Medulla oblongata (tissue), 1 donor: ENCODE measurements around the gene NR1D2.
"Not testable (repeated sequence)": the region's sequence is repeated elsewhere in the genome, so short reads cannot be mapped to it uniquely, and the experiment has no call there.

Experiments used
- DNase-seq: peaks from one replicate; pipeline ENCODE4 v3.0.0-alpha.2; 2015; ENCODE audit errors: extremely low spot score

NR1D2 gene

GRCh38 chr3:23944861-23945662, at the start of gene NR1D2:
Gene NR1D2 (plus strand): TSS chr3:23945286. CDS start chr3:23945579, 293 bp downstream.
- DNase-seq = peak; percentile 85

DNA sequence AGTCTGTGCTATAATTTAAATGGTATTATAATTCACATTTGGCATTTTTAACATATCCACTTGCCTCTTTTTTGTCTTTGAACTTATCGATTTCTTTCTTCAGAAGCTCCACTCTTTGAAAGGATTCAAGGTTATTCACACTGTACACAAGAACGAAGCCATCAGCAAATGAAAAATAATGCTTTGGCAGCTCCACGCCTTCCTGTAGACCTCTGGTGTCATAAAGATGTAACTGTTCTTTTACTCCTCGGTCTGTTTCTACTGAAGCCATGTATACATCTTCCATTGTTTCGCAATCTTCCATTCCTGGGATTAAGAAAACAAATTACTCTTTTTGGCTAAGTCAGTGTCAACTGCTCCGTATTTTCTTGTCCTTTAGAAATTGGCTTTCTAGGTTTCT, 44.3 kb upstream of the NR1D2 start:
- DNase-seq = no peak

DNA sequence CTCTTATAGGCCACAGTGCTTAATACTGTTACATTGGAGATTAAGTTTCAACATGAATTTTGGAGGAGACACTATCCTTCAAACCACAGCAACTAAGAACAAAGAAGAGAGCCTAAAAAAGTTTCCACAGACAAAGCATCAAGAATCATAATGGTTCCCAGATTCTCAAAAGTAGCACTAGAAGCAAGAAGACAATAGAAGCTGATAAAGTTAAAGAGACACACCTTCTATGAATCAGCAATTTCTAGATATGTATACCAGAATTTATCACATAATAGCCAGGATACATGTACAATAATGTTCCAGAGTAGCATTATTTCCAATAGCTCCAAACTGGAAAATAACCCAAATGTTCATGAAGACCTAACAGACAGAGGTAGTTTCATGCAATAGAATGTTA, 40.5 kb upstream of the NR1D2 start:
- DNase-seq = no peak

DNA sequence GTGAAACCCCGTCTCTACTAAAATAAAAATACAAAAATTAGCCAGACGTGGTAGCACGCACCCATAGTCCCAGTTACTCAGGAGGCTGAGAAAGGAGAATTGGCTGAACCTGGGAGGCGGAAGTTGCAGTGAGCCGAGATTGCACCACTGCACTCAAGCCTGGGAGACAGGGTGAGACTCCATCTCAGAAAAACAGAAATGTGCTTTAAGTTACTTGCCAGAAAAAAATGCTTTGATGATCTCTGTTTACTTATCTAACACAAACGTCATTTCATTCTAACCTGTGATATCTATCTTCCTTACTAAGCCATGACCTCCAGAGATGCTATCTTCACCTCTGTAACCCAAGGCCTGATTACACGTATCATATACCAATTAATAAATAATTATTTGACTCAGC, 35.7 kb upstream of the NR1D2 start:
- no peak for DNase-seq

DNA sequence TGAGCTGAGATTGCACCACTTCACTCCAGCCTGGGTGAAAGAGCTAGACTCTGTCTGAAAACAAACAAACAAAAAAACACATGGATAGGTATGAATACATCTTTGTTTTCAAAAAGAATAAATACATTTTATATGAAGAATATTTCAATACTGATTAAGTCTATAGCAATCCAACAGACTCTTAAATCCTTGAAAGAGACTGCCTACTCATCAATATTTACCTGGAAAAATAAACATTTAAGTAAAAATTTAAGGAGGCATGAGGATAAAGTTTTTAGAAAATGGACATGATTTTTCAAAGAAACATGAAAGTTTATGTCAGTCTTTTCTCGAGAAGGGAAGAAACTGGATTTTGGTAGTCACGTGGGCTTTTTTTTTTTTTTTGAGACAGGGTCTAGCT, 33.7 kb upstream of the NR1D2 start:
- no peak for DNase-seq

- DNase-seq = not testable (repeated sequence)
Measured at GRCh38 chr3:23912335-23912734, 32.8 kb upstream of the NR1D2 start.

- DNase-seq = no peak
Measured at GRCh38 chr3:23913182-23913581, 31.9 kb upstream of the NR1D2 start.

- no peak for DNase-seq
Measured at GRCh38 chr3:23913873-23914743, 31.0 kb upstream of the NR1D2 start.

DNA sequence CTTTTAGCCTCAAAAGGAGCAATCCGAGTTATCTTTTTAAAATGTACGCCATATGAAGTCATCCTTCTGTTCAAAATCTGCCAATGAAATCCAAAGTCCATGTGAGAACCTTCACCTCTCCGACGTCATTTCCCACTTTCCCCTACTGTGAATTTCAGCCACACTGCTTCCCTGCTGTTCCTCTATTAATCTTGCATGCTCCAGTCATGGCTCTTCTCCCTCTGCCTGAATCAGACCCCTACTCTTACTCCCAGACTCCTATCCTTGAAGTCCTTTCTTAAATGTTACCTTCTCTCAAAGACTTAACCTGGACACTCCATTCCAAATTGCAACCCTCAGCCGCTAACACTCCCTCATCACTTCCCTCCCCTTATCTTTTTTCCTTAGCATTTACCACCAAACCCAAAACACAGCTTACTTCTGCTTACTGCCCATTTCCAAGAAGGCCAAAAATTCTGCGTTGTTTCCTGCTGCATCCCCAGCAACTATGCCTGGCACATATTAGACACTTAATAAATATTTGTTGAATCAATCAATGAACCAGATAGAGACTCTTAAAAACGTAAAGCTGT, 29.5 kb upstream of the NR1D2 start:
- peak; percentile 31 for DNase-seq

DNA sequence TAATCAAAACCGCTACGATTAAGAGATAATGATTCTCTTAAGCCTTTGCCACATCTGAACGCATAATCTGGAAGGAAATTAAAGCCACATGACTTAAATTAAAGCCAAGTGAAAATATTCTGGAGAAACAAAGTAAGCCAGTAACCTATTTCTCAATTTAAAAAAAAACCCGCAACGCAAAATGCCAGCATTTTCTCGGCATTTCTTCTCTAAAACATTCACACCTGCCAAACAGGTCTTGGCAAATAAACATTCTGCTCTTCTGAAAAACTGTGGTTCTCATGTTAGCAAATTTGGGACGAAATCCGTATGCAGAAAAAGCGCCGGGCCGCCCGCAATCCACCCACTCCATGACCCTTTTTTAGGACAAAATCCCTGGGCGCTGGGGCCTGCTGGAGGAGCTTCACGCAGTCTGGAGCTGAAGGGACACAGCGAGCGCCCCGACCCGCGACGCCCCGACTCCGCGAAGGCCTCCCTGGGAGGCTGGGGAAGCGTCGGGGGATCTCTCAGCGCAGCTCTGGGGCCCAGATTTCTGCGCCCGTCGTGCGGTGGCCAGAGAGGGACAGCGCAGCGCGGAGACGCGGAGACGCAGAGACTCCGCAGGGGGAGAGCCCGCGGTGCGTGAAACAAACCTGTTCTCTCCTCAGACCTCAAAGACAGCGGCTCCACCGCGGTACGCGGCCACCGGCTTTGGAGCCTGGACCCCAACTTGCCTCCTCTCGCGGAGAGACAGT, 28.8 kb upstream of the NR1D2 start:
- peak; percentile 33 for DNase-seq

GRCh38 chr3:23916886-23917678, 28.0 kb upstream of the NR1D2 start, which contains the start of the genes NKIRAS1 and RPL15:
Gene NKIRAS1 (minus strand): TSS chr3:23916990. CDS start chr3:23910904, 6,086 bp downstream.
Gene RPL15 (plus strand): TSS chr3:23917132. CDS start chr3:23917860, 728 bp downstream.
- DNase-seq = peak; percentile 98

- DNase-seq = not testable (repeated sequence)
Measured at GRCh38 chr3:23917679-23918303, 27.3 kb upstream of the NR1D2 start.

DNA sequence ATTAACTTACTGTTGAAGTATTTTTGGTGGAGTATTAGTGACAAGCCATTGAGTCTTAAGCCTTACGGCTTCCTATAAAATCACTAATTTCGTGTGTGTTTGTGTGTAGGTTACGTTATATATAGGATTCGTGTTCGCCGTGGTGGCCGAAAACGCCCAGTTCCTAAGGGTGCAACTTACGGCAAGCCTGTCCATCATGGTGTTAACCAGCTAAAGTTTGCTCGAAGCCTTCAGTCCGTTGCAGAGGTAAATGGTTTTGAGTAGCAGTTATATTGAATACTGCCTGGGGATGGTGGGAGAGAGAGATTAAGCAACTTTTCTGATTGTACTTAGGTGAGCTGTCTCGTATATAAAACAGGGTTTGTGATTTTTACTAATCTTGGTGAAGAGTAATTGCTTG, 26.8 kb upstream of the NR1D2 start:
- DNase-seq = not testable (repeated sequence)

- no peak for DNase-seq
Measured at GRCh38 chr3:23919628-23920027, 25.5 kb upstream of the NR1D2 start.

DNA sequence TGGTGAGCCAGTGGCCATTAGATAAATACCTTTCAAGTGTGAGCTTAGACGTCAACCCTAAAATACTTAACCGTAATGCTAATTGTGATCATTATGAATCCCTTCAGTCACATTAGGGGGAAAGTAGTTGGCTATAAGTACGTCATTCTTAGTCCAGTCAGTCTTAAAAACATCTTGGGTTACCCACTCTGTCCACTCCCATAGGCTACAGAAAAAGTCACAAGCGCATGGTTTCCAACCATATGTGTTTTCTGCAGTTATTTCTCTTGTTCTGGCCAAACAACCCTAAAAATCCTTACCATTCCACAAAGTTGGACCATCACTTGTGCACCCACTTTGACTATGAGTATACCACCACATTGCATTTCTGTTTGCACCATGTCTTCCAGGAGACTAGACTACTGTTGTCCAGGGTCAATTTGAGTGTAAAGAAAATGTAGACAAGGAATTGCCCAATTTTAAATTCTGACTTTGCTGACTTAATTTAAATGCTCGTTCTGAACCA, 24.9 kb upstream of the NR1D2 start:
- no peak for DNase-seq

GRCh38 chr3:23921052-23921511, 24.0 kb upstream of the NR1D2 start:
- no peak for DNase-seq

DNA sequence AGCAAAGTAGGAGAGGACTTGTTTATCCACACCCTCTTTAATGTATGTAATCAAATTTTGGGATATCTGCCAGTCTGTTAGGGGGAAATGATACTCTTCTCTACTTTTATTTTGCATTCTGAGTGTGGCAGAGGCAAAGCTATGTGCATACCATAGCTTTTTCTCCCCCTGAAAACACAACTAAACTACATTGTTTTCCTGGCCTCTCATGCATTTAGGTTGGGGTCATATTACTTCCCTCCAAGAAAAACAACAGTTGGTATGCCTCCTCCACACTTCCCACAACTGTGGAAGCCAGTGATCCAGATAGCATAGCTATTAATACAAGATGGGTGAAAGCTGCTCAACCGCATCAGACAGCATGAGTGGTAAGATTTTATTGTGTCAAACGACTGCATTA, 21.3 kb upstream of the NR1D2 start:
- DNase-seq = no peak

GRCh38 chr3:23926246-23926645, 18.8 kb upstream of the NR1D2 start:
- no peak for DNase-seq

- DNase-seq = peak; percentile 76
Measured at GRCh38 chr3:23926736-23927135, 18.4 kb upstream of the NR1D2 start.

- no peak for DNase-seq
Measured at GRCh38 chr3:23928524-23928923, 16.6 kb upstream of the NR1D2 start.
